NCI-H524 treated with DMSO at 0.1 percent for 48 hours (cell line): ENCODE measurements around the gene PHACTR3.

Source experiments
- DNase-seq: peaks from one replicate; lab custom pipeline; 2025; lab: John Stamatoyannopoulos, UW

Gene PHACTR3

GRCh38 chr20:59648466-59649070 is 44.2 kb downstream of the PHACTR3 start:
- DNase-seq: no peak

DNA sequence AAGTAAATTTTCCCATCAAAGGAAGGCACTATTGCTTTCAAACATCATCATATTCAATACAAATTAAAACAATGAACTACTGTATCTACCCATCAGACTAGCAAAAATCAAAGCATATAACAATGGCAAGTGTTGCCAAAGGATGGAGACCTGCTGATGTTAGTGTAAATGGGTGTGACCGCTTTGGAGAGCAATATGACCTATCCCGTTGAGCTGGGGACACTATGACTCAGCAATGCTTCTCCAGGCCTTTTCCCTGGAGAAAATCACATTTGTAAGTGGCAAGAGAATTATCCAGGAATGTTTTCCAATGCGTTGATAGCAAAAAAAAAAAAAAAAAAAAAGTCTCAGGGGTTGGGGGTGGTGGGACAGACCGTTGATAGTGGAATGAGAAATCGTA is 46.1 kb downstream of the PHACTR3 start:
- no peak for DNase-seq

GRCh38 chr20:59652381-59652780 is 48.0 kb downstream of the PHACTR3 start:
- no peak for DNase-seq

- DNase-seq: no peak
These were observed 52.1 kb downstream of the PHACTR3 start for GRCh38 chr20:59656417-59656816.

DNA sequence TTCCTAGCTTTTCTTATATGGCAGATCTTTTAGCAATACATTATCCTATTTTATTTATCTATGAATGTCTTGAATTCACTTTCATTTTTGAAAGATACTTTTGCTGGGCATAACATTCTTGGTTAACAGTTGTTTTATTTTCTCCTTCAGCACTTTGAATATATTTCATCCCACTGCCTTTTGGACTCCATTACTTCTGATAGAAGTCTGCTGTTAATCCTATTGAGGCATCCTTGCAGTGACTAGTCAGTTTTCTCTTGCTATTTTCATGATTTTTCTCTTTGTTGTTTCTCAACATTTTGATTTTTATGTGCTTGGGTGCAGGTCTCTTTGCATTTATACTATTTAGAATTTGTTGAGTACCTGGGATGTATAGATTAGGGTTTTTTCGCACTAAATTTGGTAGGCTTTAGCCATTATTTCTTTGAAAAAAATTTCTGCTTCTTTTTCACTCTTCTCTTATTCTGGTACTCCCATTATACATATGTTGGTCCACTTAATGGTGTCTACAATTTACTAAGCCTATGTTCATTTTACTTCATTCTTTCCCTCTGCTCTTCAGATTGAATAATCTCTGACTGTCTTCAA is 53.2 kb downstream of the PHACTR3 start:
- no peak for DNase-seq

DNA sequence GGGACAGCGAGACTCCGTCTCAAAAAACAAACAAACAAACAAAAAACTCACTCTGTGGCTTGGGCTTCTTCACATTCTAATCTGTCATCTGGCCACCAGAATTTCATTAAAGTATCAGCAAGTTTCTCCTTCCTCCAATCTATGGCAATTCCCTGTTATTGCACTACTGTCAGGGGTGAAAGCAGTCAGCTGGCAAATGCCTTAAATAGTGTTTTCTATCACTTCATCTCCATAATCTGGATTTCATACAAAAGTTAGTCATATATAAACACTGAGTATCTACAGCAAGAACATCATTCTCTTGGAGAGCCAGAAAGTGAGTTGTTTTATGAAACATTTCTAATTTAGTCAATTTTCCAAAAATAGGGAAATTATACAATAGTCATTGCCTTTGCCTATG is 56.1 kb downstream of the PHACTR3 start:
- DNase-seq: no peak

- DNase-seq: no peak
These were observed 56.8 kb downstream of the PHACTR3 start for GRCh38 chr20:59661153-59661552.

GRCh38 chr20:59661621-59662020 is 57.3 kb downstream of the PHACTR3 start:
- no peak for DNase-seq

- DNase-seq: no peak
These were observed 57.8 kb downstream of the PHACTR3 start for GRCh38 chr20:59662161-59662560.

DNA sequence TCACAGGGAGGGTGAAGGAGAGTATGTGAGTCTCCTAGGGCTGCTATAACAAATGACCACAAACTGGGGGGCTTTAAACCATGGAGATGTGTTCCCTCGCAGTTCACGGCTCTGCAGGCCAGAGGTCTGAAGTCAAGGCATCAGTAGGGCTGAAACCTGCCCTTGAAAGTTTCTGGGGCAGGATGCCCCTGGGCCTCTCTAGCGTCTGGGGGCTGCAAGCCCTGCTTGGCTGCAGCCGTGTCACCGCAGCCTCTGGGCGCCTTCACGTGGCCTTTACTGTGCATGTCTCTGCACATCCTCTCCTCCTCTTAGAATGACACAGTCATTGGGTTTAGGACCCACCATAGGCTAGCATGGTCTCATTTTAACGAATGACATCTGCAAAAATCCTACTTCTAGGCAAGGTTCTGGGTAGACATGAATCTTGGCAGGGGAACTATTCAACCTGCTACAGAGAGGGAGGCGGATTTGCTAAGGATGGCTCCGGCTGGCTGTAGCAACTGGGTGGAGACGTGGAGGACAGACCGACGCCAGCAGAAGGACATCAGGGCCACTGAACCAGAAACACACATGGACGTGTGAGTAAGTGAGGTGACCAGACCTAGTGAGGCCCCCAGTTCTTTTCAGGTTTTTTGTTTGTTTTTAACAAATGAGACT is 58.6 kb downstream of the PHACTR3 start:
- DNase-seq: no peak

DNA sequence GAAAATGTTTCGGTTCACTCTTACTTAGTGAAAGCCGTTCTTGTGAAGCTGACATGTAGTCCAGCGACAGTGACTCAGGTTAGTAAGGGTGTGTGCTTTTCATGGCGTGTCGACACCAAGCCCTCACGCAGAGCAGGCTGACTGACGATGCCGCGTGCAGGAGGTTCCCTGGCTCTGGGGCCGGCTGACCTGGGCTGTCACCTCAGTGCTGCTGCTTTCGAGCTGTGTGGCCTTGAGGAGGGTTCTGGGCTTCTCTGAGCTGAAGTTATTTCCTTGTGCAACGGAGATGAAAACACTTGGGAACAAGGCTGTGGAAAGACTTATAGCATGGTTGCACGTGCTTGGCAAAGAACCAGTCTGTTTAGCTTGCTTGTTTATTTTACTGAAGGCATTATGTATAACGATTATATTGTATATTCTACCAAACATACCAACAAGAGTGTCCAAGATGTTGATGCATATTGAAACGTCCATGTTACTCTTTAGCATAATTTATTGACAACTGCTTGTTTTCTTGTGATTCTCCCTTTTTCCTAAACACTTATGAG is 59.2 kb downstream of the PHACTR3 start:
- DNase-seq: no peak

DNA sequence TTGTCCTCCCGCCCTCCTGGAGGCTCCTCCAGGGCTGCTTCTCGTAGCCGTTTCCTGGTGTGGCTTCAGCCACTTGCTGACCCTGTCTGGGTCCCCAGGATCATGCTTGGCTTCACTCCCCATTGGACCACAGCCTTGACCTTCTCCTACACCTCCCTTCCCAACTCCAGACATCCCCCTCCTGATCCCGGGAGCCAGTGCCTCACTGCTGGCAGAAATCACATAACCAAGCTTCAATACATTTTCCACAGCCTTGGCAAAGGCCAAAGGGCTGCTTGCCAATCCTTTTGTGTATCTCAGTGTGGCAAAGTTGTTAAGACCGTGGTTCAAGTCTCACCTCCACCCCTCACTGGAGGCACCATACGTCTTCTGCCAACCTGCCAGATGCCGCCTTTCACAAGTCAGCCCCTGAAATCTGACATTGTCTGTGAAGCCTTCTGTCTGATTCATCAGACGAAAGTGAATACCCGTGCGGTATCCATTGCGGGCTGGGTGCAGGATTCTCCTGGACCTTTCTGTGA is 60.1 kb downstream of the PHACTR3 start:
- DNase-seq: no peak

DNA sequence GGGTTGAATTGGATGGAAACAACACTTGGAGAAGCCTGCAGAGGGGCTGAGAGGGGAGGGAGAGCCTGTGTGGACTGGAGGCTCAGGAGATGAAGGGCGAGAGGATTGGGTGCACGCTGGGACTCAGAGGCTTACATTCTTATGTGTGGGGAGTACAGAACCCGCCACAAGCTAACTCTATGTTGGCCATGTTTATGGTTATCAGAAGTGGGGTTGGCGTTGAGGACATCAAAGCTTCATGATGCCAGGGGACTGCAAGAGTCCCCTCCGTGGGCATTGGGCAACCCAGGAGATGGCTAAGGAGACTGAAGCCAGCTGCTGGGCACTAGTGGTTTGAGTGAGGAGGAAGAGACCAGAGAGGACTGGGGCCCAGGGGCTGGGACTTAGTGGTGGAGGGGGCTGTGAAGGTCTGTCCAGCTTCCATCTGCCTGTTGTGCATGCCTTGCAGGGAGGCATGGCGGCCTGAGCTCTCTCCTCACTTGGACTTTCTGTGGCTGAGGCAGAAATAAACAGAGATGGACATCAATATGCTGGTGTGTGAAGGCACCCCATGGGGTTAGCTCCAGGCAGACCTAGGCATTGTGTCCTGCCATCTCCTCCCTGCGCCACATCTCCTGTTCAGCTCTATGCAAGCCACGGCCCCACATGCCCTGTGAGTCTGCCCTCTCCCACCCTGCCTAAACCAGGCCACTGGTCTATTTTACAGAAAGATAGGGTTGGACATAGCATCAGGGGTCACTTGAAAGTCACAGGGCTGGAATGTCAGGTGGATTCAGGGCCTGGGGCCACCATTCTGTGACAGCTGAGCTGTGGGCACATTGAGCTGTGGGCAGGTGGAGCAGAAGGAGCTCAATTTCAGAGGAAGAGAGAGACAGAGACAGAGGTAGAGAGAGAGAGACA is 61.6 kb downstream of the PHACTR3 start:
- no peak for DNase-seq

DNA sequence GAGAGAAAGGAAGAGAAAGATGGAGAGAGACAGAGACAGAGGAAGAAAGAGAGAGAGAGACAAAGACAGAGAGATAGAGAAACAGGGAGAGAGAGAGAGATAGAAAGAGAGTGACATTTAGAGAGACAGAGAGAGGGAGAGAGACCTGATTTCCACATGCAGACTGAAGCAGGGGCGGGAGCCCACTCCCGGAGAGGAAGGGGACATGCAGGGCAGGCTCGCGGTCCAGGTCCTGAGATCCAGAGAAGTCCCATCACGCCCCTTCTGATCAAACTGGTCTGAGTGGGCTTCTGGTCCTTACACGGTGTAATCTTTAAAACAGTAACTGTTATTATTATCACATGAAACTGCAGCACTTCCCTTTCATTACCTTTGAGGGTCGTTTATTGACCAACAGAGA is 62.2 kb downstream of the PHACTR3 start:
- DNase-seq: no peak

- no peak for DNase-seq
These were observed 62.8 kb downstream of the PHACTR3 start for GRCh38 chr20:59667131-59667530.

- DNase-seq: no peak
These were observed 63.7 kb downstream of the PHACTR3 start for GRCh38 chr20:59667981-59668515.

- no peak for DNase-seq
These were observed 64.8 kb downstream of the PHACTR3 start for GRCh38 chr20:59668926-59669850.

- DNase-seq: no peak
These were observed 66.6 kb downstream of the PHACTR3 start for GRCh38 chr20:59670786-59671492.

GRCh38 chr20:59671661-59672471 is 67.5 kb downstream of the PHACTR3 start:
- DNase-seq: no peak
